Mesendoderm (in vitro differentiated cells): ENCODE data around the gene PRKN.

ENCODE experiments used
- DNase-seq: peaks from one replicate; pipeline ENCODE4 v3.0.0; 2013
- H2AK5ac ChIP-seq: 2 replicates; pipeline ENCODE4 v1.6.1; 2013; ENCODE audit warnings: low read length, inconsistent platforms
- H2BK120ac ChIP-seq: 2 replicates; pipeline ENCODE4 v1.6.1; 2013; ENCODE audit warnings: low read depth, mild to moderate bottlenecking, low read length, moderate library complexity, mixed read lengths
- H2BK15ac ChIP-seq: replicated peaks from 2 replicates; pipeline ENCODE4 v1.6.1; 2013; ENCODE audit warnings: low read depth, mild to moderate bottlenecking, moderate library complexity
- H2BK5ac ChIP-seq: 2 replicates; pipeline ENCODE4 v1.6.1; 2013; ENCODE audit warnings: low read length, inconsistent platforms
- H3K18ac ChIP-seq: 2 replicates; pipeline ENCODE4 v1.6.1; 2013; ENCODE audit warnings: mild to moderate bottlenecking, low read length, mixed read lengths
- H3K23ac ChIP-seq: one replicate; pipeline ENCODE4 v1.6.1; 2013; ENCODE audit warnings: low read length
- H3K27ac ChIP-seq: 2 replicates; pipeline ENCODE4 v1.5.1; 2013; ENCODE audit warnings: low read depth, mild to moderate bottlenecking, inconsistent platforms, low read length, moderate library complexity
- H3K27me3 ChIP-seq: 2 replicates; pipeline ENCODE4 v1.6.1; 2013; ENCODE audit warnings: low read length, control low read depth, mild to moderate bottlenecking, inconsistent platforms; ENCODE audit not compliant: insufficient read depth, poor library complexity
- H3K36me3 ChIP-seq: 2 replicates; pipeline ENCODE4 v1.6.1; 2013; ENCODE audit warnings: low read length, inconsistent platforms; ENCODE audit not compliant: control insufficient read depth, insufficient read depth
- H3K4ac ChIP-seq: one replicate; pipeline ENCODE4 v1.6.1; 2013; ENCODE audit warnings: low read depth, mild to moderate bottlenecking, low read length, moderate library complexity
- H3K4me1 ChIP-seq: 2 replicates; pipeline ENCODE4 v1.6.1; 2013; ENCODE audit warnings: low read depth, low read length, inconsistent platforms; ENCODE audit not compliant: control insufficient read depth
- H3K4me2 ChIP-seq: 2 replicates; pipeline ENCODE4 v1.6.1; 2013; ENCODE audit warnings: low read length
- H3K4me3 ChIP-seq: 2 replicates; pipeline ENCODE4 v1.5.1; 2013; ENCODE audit warnings: mild to moderate bottlenecking, low read length
- H3K56ac ChIP-seq: one replicate; pipeline ENCODE4 v1.6.1; 2013; ENCODE audit warnings: low read length
- H3K79me1 ChIP-seq: 2 replicates; pipeline ENCODE4 v1.6.1; 2013; ENCODE audit warnings: low read length, inconsistent platforms
- H3K79me2 ChIP-seq: 2 replicates; pipeline ENCODE4 v1.6.1; 2013; ENCODE audit warnings: mild to moderate bottlenecking, low read length; ENCODE audit not compliant: control insufficient read depth, insufficient read depth
- H3K9ac ChIP-seq: 2 replicates; pipeline ENCODE4 v1.6.1; 2013; ENCODE audit warnings: low read length, inconsistent platforms
- H4K5ac ChIP-seq: one replicate; pipeline ENCODE4 v1.6.1; 2013; ENCODE audit warnings: low read length
- H4K8ac ChIP-seq: one replicate; pipeline ENCODE4 v1.6.1; 2013; ENCODE audit warnings: low read depth, mild to moderate bottlenecking, control low read depth, low read length, moderate library complexity
- WGBS: extraction: QIAGEN DNeasy Blood & Tissue Kit; methylation state at CpG from one replicate; pipeline ENCODE4 v1.1.7; 2013; ENCODE audit warnings: low lambda C conversion rate, missing lambda C conversion rate; ENCODE audit not compliant: insufficient coverage; ENCODE audit errors: extremely low coverage; 5-methylcytosine and 5-hydroxymethylcytosine counted together

Gene PRKN

GRCh38 chr6:161626132-161626676, 1101.4 kb downstream of the PRKN start:
- no peak overlapping the region for H2BK120ac ChIP-seq
- H3K4me1 ChIP-seq, result no peaks in the 10 kb centered on the region
- no peaks in the 10 kb centered on the region for H3K79me1 ChIP-seq
- H2BK5ac ChIP-seq, result no peak overlapping the region
- no peak overlapping the region for H2BK15ac ChIP-seq
- H3K79me2 ChIP-seq, result no peaks in the 10 kb centered on the region
- no peak overlapping the region for H3K4ac ChIP-seq
- no peak overlapping the region for H3K27ac ChIP-seq
- H3K4me2 ChIP-seq, result no peak overlapping the region
- no peak overlapping the region for H3K23ac ChIP-seq
- no peak overlapping the region for H3K56ac ChIP-seq
- H3K18ac ChIP-seq, result no peak overlapping the region
- H2AK5ac ChIP-seq, result no peak overlapping the region
- WGBS, result no CpG with 5 or more reads among the region's 13 CpGs
- no peaks in the 10 kb centered on the region for H3K27me3 ChIP-seq
- H4K8ac ChIP-seq, result no peak overlapping the region
- H3K9ac ChIP-seq, result no peak overlapping the region
- H4K5ac ChIP-seq, result no peak overlapping the region
- H3K4me3 ChIP-seq, result no peak overlapping the region
- no peak for DNase-seq
- no peaks in the 10 kb centered on the region for H3K36me3 ChIP-seq

DNA sequence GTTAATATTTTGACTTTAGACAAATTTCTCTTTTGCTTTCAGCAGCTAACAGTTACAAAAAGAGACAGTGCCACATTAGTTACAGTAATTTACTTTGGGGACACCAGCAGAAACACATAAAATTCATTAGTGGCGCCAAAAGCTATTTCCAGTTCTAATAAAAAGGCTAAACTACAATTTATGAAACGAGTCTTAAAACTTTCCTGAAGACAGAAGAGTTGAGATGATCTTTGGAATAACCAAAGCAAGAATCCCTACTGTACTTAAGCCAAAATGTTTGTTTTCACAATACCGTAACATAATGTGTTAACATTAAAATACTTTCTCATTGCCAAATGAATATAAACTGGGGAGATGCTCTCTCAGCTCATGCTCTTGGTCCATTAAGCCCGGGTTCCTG, 1103.5 kb downstream of the PRKN start:
- H4K5ac ChIP-seq, result no peak overlapping the region
- no peak overlapping the region for H3K4me2 ChIP-seq
- H2AK5ac ChIP-seq, result no peak overlapping the region
- H3K18ac ChIP-seq, result no peak overlapping the region
- no peak overlapping the region for H4K8ac ChIP-seq
- no peak overlapping the region for H2BK5ac ChIP-seq
- no peaks in the 10 kb centered on the region for H3K79me1 ChIP-seq
- no peak overlapping the region for H3K23ac ChIP-seq
- no peak for DNase-seq
- H3K56ac ChIP-seq, result no peak overlapping the region
- H3K4ac ChIP-seq, result no peak overlapping the region
- H3K9ac ChIP-seq, result no peak overlapping the region
- no peaks in the 10 kb centered on the region for H3K27me3 ChIP-seq
- no peaks in the 10 kb centered on the region for H3K36me3 ChIP-seq
- no peak overlapping the region for H3K27ac ChIP-seq
- H2BK120ac ChIP-seq, result no peak overlapping the region
- H3K4me1 ChIP-seq, result no peaks in the 10 kb centered on the region
- no CpG with 5 or more reads among the region's 4 CpGs for WGBS
- no peaks in the 10 kb centered on the region for H3K79me2 ChIP-seq
- no peak overlapping the region for H3K4me3 ChIP-seq
- no peak overlapping the region for H2BK15ac ChIP-seq

DNA sequence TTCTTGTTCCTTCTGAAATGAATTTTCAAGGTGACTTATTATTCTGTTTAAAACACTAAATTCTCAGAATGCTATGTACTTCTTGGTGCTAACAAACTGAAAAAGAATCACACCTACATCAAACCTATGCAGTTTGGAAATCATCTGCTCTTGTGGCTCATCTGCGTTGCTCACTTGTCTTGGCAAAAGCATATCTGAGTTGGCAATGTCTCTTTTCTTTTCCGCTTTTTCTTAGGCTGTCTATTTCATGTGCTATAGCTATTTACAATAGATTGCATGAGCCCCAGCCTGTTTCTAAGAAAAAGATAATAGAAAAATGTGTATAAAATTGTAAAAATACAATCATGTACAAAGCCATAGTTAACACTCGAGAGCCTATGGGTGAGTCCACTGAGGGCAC, 1104.8 kb downstream of the PRKN start:
- no peak overlapping the region for H3K18ac ChIP-seq
- no peak overlapping the region for H2BK15ac ChIP-seq
- no peaks in the 10 kb centered on the region for H3K79me2 ChIP-seq
- no peak overlapping the region for H3K4me2 ChIP-seq
- H3K4me3 ChIP-seq, result no peak overlapping the region
- H3K56ac ChIP-seq, result no peak overlapping the region
- H3K4me1 ChIP-seq, result no peaks in the 10 kb centered on the region
- no peaks in the 10 kb centered on the region for H3K27me3 ChIP-seq
- no peak overlapping the region for H2BK120ac ChIP-seq
- no peak overlapping the region for H3K23ac ChIP-seq
- H3K36me3 ChIP-seq, result no peaks in the 10 kb centered on the region
- H3K79me1 ChIP-seq, result no peaks in the 10 kb centered on the region
- DNase-seq, result no peak
- no peak overlapping the region for H3K4ac ChIP-seq
- whole genome bisulfite sequencing, result no CpG with 5 or more reads among the region's 3 CpGs
- H4K8ac ChIP-seq, result no peak overlapping the region
- no peak overlapping the region for H3K9ac ChIP-seq
- H2AK5ac ChIP-seq, result no peak overlapping the region
- H3K27ac ChIP-seq, result no peak overlapping the region
- H4K5ac ChIP-seq, result no peak overlapping the region
- no peak overlapping the region for H2BK5ac ChIP-seq

DNA sequence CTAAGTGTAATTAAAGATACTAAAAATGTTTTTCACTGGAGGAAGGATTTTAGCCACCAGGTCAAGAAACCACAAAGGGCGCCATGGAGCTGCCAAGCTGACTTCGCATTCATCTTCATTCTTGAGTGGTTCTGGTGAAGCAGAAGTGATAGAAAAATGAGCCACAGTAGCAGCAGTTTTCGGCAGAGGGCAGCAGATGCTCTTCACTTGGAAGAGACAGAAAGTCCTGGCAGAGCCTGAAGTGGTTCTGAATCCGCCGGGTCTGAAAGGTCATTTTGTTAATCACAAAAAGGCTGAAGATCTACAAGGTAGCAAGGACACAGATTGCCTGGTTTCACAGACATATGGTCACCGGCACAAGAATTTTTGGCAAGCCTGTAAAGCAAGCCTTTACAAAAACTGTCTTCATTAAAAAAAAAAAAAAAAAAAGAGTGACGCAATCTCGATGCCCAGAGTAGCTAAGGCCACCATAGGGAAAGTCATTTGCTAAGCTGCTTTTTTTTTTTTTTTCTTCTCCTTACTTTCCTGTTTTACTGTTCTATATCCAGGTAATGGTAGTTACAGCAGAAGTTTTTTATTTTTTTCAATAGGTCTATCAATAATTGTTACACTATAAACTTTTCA, 1108.6 kb downstream of the PRKN start:
- H3K4me3 ChIP-seq, result no peak overlapping the region

GRCh38 chr6:161613711-161614110, 1113.9 kb downstream of the PRKN start:
- Histone ChIP-seq H3K9ac (no peak overlapping the region), H3K56ac (no peak overlapping the region), H3K27me3 (no peaks in the 10 kb centered on the region), H3K4me3 (no peak overlapping the region), H3K23ac (no peak overlapping the region), H3K4ac (no peak overlapping the region), H3K4me2 (no peak overlapping the region), H2BK15ac (no peak overlapping the region), H4K5ac (no peak overlapping the region), H4K8ac (no peak overlapping the region), H3K4me1 (no peaks in the 10 kb centered on the region), H3K18ac (no peak overlapping the region), H2AK5ac (no peak overlapping the region), H3K36me3 (no peaks in the 10 kb centered on the region), H3K79me2 (no peaks in the 10 kb centered on the region), H3K79me1 (no peaks in the 10 kb centered on the region), H3K27ac (no peak overlapping the region), H2BK5ac (no peak overlapping the region), H2BK120ac (no peak overlapping the region)
- no CpG with 5 or more reads among the region's 2 CpGs for WGBS
- DNase-seq, result no peak

More for the DNA sequence above, 1108.6 kb downstream of the PRKN start:
- H3K27me3 ChIP-seq, result no peaks in the 10 kb centered on the region
- H2BK15ac ChIP-seq, result no peak overlapping the region
- H3K4me2 ChIP-seq, result no peak overlapping the region
- H3K23ac ChIP-seq, result no peak overlapping the region
- WGBS, result no CpG with 5 or more reads among the region's 8 CpGs
- H3K4ac ChIP-seq, result no peak overlapping the region
- H3K36me3 ChIP-seq, result no peaks in the 10 kb centered on the region
- no peak overlapping the region for H4K5ac ChIP-seq
- no peak overlapping the region for H3K56ac ChIP-seq
- H2AK5ac ChIP-seq, result no peak overlapping the region
- peak; percentile 91 for DNase-seq
- no peaks in the 10 kb centered on the region for H3K79me1 ChIP-seq
- no peak overlapping the region for H4K8ac ChIP-seq
- no peak overlapping the region for H3K9ac ChIP-seq
- no peak overlapping the region for H2BK120ac ChIP-seq
- no peak overlapping the region for H3K18ac ChIP-seq
- no peaks in the 10 kb centered on the region for H3K79me2 ChIP-seq
- H3K27ac ChIP-seq, result no peak overlapping the region
- no peak overlapping the region for H2BK5ac ChIP-seq
- no peaks in the 10 kb centered on the region for H3K4me1 ChIP-seq

- no CpG with 5 or more reads among the region's 3 CpGs for WGBS
- no peaks in the 10 kb centered on the region for H3K79me1 ChIP-seq
- H3K9ac ChIP-seq, result no peak overlapping the region
- no peaks in the 10 kb centered on the region for H3K36me3 ChIP-seq
- H3K23ac ChIP-seq, result no peak overlapping the region
- H3K4me1 ChIP-seq, result no peaks in the 10 kb centered on the region
- no peak for DNase-seq
- H4K8ac ChIP-seq, result no peak overlapping the region
- H2BK5ac ChIP-seq, result no peak overlapping the region
- no peak overlapping the region for H4K5ac ChIP-seq
- H3K27me3 ChIP-seq, result no peaks in the 10 kb centered on the region
- no peak overlapping the region for H3K4me2 ChIP-seq
- H3K4me3 ChIP-seq, result no peak overlapping the region
- no peak overlapping the region for H2AK5ac ChIP-seq
- no peak overlapping the region for H2BK15ac ChIP-seq
- no peak overlapping the region for H3K56ac ChIP-seq
- H3K4ac ChIP-seq, result no peak overlapping the region
- H3K18ac ChIP-seq, result no peak overlapping the region
- H3K79me2 ChIP-seq, result no peaks in the 10 kb centered on the region
- no peak overlapping the region for H2BK120ac ChIP-seq
- no peak overlapping the region for H3K27ac ChIP-seq
Measured at GRCh38 chr6:161608771-161609170, 1118.8 kb downstream of the PRKN start.
